Endothelial cell of hepatic sinusoid (primary cell): ENCODE data around the gene RHNO1.

Source experiments
- in situ Hi-C: cut with HindIII; loops from 2 replicates; pipeline ENCODE4 v1.10.0; 2017; ENCODE audit warnings: low sequenced_read_pairs

Gene RHNO1, protein sequence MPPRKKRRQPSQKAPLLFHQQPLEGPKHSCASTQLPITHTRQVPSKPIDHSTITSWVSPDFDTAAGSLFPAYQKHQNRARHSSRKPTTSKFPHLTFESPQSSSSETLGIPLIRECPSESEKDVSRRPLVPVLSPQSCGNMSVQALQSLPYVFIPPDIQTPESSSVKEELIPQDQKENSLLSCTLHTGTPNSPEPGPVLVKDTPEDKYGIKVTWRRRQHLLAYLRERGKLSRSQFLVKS

DNA sequence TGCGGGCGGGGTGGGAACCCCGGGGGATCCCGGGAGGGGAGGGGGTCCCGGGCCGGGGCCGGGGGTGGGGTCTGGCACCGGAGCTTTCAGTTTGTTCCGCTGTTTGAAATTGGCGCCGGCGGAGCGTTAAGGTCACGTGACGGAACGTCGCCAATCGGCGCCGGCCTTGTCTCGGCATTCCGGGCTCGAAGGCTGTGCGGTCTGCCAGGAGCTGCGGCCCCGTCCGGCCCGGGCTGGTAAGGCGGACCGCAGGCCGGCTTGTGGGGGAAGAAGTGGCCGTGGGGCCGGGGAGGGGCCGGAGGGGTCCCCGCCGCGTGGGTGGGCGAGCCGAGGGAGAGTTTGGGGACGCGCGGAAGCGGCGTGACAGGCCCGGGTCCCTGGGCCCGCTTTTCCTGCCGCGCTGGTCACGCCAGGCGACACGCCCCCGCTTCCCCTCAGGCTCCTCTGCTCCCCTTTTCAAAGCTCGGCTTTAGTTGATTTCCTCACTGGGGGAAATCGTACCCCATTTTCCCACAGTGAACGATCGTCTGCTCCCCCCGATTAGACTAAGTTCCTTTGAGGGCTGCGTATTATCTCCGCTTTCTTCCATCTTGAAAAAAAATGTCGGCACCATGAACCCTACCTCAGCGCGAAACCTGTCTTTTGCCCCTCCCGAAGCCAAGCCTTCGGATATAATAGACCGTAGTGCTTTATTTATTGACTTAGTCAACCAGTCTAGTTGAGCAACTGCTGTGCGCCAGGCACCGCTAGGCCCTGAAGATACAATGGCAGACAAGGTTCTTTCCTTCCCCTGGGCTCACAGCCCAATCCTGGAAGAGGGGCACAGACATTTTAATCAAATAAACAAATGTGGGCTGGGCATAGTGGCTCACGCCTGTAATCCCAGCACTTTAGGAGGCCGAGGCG lies at the start of gene RHNO1, which contains the start of gene FOXM1:
Gene RHNO1, plus strand, starts transcription at position 177 of the 906 bp plus-strand sequence. CDS start 8,144 bp downstream, outside the sequence.
Gene FOXM1, minus strand, starts transcription at position 128 of the 906 bp plus-strand sequence. CDS start 2,696 bp downstream, outside the sequence.
- in situ Hi-C loops: no loop called here

DNA sequence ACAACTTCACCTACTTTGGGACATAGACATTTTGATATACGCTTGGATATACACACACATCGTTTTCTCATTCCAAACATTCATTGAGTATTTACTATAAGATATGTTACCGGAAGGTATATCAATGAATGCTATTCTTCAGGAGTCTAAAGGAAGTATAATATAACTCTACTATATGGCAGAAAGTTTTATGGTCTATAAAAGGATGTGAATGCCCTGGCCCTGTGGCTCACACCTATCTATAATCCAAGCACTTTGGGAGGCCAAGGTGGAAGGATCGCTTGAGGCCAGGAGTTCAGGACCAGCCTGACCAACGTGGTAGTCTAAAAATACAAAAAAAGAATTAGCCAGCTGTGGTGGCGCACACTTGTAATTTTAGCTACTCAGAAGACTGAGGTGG lies 47.7 kb upstream of the RHNO1 start:
- in situ Hi-C loops: no loop called here

DNA sequence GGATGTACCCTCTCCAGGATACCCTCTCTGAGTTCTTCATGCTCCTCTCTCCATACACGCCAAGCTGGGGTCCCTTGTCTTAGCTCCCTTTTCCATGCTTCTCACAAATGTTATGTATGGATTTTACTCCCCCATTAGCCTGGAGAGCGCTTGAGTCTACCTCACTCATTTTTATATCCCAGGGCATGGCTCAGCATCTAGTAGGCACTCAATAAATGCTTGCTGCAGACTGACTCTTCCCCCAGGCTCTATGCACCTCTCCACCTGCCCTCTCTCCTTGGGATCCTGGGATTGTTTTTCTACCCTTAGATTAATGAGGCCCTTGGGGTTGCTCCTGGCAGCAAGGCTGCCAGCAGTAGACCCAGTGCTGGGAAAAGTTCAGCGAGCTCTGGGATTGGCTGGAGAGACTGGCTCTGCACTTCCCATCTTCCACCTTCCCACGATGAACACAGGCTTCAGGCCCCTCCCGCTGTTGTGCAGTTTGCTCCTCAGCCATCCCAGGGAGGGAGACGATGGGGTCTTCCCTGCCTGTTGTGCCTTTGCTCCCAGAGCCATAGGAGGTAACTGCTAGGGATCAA lies 44.4 kb upstream of the RHNO1 start:
- in situ Hi-C loops: no loop called here

DNA sequence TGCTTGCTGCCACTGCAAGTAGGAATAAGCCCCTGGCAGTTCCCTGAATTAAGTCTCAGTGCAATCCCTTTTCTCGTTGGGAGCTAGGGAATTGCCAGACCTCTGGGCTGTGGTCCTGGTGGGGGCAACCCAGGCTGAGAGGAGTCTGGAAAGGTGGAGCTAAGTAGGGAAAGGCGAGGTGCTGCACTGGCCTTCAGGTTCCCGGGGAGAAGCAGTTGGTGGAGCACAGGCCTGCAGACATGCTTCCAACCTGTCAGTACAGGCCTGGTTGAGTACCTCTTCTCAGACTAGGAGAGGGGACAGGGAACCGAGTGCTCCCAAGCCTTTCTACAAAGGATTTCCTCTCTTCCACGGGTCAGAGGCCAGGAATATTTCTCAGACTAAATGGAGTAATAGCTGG lies 43.7 kb upstream of the RHNO1 start:
- in situ Hi-C loops: no loop called here

DNA sequence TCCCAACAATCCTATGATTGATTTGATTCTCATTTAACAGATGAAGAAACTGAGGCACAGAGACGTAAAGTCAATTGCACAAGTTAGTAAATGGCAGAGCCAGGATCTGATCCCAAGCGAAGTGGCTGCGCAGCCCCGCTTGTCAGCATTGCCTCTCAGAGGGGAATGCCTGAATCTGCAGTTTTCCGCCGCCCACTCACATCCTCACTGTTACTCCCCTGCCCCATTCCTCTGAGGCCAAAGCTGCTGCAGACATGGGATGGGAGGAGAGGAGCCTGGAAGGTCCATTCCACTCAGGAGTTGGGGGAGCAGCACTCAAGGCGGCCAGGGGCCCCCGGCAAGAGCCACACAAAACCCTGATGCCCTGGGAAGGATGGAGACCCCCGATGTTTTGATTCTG lies 43.2 kb upstream of the RHNO1 start:
- in situ Hi-C loops: no loop called here

DNA sequence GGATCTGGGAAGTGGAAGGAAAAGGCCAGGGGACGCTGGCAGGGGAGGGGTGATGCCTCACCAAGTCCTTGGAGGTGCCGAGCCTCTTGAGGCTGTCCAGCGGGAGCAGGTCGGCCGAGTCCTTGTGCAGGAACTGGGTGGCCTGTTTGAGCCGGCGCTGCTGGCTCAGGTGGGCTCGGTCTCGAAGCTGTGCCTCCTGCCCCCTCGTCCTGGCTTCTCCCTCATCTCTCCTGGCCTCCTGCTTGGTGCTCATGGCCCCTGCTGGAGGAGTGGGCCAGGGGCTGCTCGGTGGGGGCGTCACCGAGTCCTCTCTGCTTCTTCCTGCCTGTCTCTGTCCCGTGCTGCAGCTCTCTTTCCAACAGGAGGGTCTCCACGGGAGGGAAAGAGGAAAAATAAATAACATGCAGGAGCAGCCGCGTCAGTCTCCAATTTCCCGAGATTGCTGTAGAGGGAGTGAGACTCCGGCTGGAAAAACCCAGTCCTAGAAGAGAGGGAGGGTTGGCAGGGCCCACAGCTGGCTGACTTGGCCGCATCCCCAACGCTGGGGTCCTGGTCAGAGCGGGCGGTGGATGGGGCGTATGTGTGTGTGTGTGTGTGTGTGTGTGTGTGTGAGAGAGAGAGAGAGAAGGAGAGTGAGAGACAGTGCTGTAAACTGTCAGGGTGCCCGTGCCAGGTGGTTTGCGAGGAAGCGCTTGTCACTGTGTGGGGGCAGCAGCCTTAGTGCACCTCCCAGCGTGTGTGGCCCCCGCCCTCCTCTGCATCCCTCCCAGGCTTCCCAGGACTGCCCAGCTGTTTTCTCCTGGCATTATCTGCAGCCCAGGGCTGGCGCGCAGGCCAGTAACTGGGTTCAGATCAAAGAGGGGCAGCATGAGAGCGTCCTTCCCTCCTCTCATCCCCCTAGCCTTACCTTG lies 42.2 kb upstream of the RHNO1 start, which contains the start of gene NRIP2:
Gene NRIP2, minus strand, starts transcription at position 455 of the 911 bp plus-strand sequence. Its CDS starts 52 bp downstream, at position 403.
- in situ Hi-C loops: no loop called here

DNA sequence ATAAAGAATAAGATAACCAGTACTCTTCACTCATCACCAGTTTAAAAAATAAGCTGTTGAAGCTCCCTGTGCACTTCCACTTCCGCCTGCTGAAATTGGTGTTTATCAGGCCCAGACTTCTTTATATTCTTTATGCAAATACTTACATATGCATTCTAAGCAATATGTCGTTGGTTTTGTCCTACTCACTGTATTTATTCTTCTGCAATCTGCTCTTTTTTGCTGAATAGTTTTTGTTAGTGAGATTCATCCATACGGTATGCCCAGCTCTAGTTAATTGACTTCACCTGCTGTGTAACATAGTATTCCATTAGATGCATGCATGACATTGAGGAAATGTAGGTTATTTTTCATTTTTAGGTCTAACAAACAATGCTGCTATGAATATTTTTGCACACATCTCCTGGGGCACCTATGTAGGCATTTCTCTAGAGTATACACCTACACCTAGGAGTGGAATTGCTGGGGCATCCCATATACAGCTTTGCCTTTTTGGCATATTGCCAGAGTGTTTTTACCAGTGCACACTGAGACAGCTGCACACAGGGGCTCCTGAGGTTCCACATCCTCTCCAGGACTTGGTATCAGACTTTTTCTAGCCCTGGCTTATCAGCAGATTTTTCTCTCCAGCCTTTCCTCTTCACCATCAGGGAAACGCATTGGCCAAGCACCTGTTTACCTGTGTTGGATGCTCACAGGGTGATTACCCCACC lies 41.2 kb upstream of the RHNO1 start:
- in situ Hi-C loops: no loop called here

DNA sequence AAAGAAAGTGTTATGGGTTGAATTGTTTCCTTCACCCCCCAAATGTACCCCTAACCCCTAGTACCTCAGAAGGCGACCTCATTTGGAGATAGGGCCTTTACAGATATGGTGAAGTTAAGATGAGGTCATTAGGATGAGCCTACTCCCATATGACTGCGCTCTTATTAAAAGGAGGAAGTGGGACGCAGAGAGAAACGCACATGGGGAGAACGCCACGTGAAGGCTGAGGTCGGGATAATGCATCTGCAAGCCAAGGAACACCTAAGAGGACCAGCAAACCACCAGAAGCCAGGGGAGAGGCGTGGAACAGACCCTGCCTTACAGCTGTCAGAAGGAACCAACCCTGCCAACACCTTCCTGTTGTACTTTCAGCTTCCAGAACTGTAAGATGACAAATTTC lies 40.4 kb upstream of the RHNO1 start:
- in situ Hi-C loops: no loop called here

DNA sequence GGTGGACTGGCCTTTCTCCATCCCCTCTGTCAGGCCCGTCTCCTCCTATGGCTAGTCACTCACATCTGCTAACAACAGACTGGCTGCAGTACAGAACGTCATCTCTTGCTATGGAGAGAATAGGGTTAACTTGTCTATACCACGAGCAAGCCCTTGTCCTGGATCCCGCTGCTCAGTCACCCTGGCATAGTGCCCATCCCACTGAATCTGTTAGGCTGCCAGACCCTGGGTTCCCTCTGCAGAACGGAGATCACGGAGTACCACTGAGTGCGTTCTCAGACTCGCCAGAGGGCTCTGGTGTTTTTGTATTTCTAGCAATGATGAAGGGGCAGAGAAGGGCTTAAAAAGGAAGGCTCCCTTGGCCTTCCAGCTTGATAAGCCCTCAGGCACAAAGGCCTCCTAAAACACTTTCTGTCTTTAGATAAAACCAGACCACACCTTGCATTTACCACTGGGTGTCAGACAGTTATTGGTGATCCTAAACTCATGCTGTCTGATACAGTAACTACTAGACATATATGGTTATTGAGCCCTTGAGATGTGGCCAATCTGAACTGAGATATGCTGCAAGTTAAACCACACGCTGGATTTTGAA lies 35.9 kb upstream of the RHNO1 start:
- in situ Hi-C loops: no loop called here

DNA sequence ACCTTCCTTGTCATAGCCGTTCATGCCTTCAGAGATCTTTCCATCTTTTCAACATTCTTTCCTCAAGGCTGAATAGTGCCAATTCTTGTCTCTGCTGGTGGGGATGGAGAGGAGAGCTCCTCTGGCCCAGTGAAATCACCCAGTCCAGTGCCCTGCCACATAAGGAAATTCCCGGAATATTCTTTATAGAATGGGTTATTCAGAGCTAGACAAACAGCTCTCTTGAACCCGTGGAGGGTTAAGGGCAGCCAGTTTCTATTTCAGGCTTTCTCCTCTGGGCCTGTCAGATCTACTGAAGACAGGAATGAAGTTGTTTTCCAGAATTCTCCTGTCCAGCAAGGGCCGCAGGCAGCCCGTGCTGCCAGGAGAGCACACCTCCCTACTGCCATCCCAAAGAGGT lies 34.1 kb upstream of the RHNO1 start:
- in situ Hi-C loops: no loop called here

DNA sequence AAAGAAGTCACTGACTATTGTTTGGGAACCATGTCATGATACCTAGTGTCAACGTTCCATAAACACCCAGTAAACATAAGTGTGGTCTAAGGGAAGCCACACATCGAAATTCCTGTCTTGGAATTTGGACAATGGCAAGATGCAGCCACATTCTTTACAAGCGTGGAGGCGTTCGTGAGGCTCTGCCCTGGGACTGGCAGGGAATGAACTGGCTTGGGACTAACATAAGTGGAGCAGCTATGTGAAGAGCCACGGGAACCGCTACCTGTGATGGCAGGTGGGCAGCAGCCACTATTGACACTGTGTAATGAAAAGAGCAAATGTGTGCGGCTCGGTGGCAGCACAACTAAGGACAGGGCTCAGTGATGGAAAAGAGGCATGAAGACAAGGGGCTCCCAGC lies 32.2 kb upstream of the RHNO1 start:
- in situ Hi-C loops: no loop called here

DNA sequence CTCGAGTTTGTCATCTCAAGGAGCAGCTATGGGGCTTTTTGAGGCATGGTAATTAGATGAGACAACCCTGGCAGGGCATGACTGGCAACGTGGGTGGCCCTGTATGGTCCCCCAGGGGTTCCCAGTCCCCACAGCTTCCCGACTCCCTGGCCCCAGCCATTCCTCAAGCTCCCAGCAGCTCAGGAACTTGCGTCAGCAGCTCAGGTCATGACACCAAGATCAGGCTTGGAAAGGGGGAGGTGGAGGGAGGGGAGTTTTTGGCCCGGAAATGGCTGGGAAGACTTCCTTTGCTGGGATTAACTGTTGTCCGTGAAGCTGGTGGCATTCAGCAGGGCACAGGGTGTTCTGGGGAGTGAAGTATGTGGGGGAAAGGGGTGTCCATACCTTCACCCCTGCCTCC lies 31.7 kb upstream of the RHNO1 start:
- in situ Hi-C loops: no loop called here

DNA sequence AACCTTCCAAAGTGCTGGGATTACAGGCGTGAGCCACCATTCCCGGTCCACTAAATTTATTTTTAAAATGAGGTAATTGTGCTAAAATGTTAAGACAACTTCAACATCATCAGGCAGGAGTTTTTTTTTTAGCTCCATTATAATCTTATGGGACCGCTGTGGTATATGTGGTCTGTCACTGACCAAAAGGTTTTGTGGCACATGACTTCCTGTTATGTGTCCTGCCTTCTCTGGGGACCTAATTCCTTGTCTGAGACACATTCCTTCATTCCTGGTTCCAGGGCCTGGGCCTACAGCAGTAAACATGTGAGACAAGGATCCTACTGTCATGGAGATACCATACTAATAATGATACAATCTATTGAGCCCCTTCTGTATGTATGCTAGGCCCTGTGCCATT lies 25.1 kb upstream of the RHNO1 start:
- in situ Hi-C loops: no loop called here

DNA sequence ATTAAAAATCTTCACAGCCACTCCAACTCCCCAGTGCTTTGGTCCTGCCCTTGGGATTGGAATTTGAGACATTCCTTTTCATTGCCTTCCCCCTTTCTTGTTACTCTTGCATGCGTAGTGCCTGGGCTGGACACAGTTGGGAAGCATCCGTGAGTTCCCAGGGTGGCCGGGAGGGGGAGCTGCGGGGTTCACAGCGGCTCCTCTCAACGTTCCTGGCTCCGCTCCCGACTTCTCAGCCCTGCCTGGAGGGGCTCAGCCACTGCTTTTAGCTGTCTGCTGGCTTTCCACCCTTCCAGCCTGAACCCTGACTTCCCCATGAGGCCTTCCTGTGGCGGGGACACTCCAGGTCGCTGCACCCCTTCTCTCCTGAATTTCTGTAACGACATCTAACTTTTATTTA lies 23.4 kb upstream of the RHNO1 start:
- in situ Hi-C loops: no loop called here

DNA sequence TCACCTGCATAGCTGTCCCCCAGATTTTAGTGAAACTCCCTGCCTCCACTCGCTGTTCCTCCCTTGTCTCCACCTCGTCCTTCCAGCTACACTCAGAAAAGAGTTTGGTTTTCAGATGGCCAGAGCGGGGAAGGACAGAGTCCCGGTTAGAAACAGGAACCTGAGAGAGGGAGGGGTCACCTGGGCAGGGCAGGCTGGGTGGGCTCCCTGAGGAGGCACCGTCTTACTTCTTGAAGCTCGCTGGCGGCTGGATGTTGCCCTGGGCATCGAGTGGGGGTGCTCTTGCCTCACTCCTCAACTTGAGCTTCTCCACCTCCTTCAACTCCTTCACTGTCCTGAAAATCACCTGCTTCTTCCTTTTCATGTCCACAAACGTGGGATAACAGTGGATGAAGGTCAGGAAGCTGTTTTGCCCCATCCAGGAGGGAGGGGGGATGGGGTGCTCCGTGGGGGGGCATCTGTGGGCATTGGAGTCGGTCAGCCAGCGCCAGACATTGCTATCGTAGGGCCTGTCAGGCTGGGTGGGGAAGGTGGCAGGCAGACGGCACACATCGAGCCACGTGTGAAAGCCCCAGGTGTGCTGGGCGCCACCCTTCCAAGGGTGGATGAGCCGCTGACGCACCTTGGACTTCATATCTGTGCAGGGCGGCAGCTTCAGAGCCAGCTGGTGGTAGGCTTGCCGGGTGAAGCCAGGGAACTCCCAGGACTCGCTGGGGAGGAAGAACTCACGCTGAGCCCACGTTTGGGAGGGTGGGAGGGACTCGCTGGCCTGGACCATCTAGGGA lies 22.2 kb upstream of the RHNO1 start:
- in situ Hi-C loops: no loop called here

DNA sequence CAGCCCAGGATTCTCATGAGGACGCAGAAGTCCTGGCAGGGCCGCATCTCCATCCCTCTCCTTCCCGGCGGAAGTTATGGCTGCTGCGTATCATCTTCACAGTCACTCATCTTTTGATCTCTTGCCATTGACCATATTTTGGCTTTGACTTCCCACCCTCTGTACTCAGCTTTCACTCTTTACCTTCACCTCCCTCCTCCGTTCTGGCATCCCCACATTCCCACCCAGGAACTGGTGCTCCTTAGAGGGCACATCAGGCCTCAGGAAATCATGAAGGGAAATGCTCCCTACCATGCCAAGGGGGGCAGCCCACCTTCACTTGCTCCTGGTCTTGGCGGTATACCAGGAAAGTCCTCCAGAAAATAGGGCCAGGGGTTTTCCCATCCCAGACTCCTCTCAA lies 21.5 kb upstream of the RHNO1 start:
- in situ Hi-C loops: no loop called here

DNA sequence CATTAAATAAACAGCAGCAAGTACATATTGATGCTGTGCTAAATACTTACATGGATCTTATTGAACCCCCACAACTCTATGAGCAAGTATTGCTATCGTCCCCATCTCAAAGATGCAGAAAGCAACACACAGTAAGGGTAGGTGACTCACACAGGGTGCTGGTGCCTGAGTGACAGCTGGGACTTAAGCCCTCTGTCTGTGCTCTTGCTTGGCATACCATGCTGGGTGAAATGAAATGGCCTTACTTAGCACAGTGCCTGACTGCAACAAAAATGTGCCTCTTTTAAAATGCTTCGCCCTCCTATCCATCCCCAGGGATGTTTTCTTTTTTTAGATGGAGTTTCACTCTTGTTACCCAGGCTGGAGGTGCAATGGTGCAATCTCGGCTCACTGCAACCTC lies 21.0 kb upstream of the RHNO1 start:
- in situ Hi-C loops: no loop called here

DNA sequence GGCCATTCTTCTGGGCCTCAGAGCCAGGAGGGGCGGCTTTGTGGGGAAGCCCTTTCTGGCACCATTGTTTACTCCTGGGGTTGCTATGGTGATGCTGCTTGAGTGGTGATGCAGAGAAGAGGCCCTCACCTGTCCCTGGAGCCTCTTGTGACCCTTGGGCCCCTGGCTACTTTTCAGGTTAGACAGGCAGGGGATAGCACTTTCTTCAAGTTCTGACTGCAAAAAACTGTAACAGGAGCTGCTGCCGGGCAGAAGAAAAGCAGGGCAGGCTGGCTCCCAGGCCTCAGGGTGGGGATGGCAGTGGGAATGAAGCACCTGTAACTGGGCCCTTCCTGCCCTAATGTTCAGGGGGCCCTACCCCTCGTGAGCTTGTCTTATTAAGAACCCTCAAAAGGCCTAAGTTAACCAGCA lies 20.0 kb upstream of the RHNO1 start, which contains the start of gene TEX52:
Gene TEX52, minus strand, starts transcription at position 19 of the 411 bp plus-strand sequence. Its CDS starts 13 bp downstream, at position 6.
- in situ Hi-C loops: no loop called here

DNA sequence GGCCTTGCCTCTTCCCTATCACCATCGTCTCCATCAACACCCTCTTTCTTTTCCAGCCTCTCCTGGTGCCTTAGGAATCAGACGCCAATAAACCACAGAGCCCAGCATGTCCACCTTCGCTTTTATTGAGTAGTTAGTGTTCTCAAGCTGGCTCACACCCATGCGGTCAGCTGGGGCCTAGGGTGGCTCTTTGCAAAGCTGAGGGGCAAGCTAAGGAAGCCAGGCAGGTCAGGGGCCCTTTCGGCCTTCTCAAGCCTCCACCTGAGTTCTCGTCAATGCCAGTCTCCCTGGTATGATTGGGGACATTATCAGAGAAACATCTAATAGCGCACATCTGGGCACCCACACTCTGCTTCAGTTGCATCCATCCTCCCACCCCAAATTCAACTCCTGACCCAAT lies 19.4 kb upstream of the RHNO1 start:
- in situ Hi-C loops: no loop called here
